GM23338 (cell line): ENCODE measurements around the gene PDSS1.

ENCODE experiments used
- CREB1 ChIP-seq: fragments of 250-450 bp; sonication (Bioruptor Pico); IDR thresholded peaks from 2 replicates; pipeline ENCODE4 v1.5.0; 2020; ENCODE audit warnings: low read depth, mild to moderate bottlenecking, moderate library complexity
- EZH2 ChIP-seq: fragments of 200-600 bp; sonication (generic); IDR thresholded peaks from one replicate; pipeline ENCODE4 v1.8.0; 2017; ENCODE audit warnings: antibody characterized with exemption, mild to moderate bottlenecking, low read depth; ENCODE audit not compliant: unreplicated experiment
- EZH2phosphoT487 ChIP-seq: fragments of 200-600 bp; sonication (generic); IDR thresholded peaks from one replicate; pipeline ENCODE4 v1.8.1; 2018; ENCODE audit warnings: antibody characterized with exemption; ENCODE audit not compliant: unreplicated experiment
- JUNB ChIP-seq: IDR thresholded peaks from one replicate; pipeline ENCODE4 v1.6.1; 2016; ENCODE audit warnings: antibody characterized with exemption; ENCODE audit not compliant: unreplicated experiment
- POLR2AphosphoS5 ChIP-seq: IDR thresholded peaks from 2 replicates; pipeline ENCODE4 v1.6.1; 2016; ENCODE audit warnings: antibody characterized with exemption, low read depth
- STAT1 ChIP-seq: IDR thresholded peaks from one replicate; pipeline ENCODE4 v1.6.1; 2016; ENCODE audit warnings: antibody characterized with exemption; ENCODE audit not compliant: unreplicated experiment
- ZNF331 ChIP-seq: fragments of 250-450 bp; sonication (Bioruptor Pico); IDR thresholded peaks from 2 replicates; pipeline ENCODE4 v1.5.0; 2020; ENCODE audit warnings: low read depth, mild to moderate bottlenecking, moderate library complexity
- ZNF462 ChIP-seq: fragments of 250-450 bp; sonication (Bioruptor Pico); IDR thresholded peaks from 2 replicates; pipeline ENCODE4 v1.5.0; 2020; ENCODE audit warnings: mild to moderate bottlenecking, moderate library complexity
- TF ChIP-seq, protein P1 (sequence below), 2 experiments: fragments of 200-600 bp in 1 of 2; sonication (generic) in 1 of 2; conservative IDR thresholded peaks; 2 replicates each; pipeline versions ENCODE4 v1.5.1 to v1.6.1; 2016 to 2017; ENCODE audit warnings: antibody characterized with exemption in 2 of 2, low read depth in 2 of 2, mild to moderate bottlenecking in 2 of 2, moderate library complexity in 1 of 2
- TF ChIP-seq, protein P2 (sequence below): IDR thresholded peaks from one replicate; pipeline ENCODE4 v1.6.1; 2018; ENCODE audit warnings: antibody characterized with exemption; ENCODE audit not compliant: unreplicated experiment

DNA sequence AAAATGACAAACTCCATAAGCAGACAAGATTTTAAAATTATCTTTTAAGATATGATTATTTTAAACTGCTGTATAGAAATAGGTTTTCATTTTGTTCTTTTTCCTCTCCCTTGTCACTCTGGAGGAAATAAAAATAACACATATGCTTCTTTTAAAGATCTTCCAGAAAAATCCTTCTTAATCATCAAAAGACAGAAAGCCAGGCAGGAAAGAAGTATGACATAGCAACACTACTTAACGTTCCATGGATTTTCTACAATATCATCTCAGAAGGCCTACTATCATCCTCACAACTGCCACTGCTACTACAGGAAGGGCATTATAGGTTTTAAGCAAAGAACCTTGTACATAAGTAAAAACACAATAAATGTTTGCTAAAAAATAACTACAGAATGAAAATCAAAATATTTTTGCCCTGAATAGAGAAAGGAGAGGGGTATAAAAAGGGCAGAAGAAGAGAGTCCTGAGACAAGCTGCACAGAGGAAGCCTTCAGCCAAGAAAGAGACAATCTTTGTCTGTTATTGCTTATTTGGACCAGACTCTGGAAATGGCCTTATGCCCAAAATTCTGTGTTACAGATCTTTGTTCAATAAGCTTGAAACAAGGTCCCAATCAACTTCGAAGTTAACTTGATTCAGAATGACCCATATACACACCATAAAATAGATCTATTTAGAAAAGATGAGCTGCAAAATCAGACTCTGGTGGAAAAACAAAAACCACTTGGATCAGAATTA is 95.4 kb downstream of the PDSS1 start:
- TF ChIP-seq EZH2 (no peak), ZNF462 (CRISPR knock-in tag) (no peak), STAT1 (no peak), POLR2AphosphoS5 (no peak), JUNB (no peak), CREB1 (CRISPR knock-in tag) (no peak), EZH2phosphoT487 (no peak), ZNF331 (CRISPR knock-in tag) (no peak)
- TF ChIP-seq, protein P1, sequence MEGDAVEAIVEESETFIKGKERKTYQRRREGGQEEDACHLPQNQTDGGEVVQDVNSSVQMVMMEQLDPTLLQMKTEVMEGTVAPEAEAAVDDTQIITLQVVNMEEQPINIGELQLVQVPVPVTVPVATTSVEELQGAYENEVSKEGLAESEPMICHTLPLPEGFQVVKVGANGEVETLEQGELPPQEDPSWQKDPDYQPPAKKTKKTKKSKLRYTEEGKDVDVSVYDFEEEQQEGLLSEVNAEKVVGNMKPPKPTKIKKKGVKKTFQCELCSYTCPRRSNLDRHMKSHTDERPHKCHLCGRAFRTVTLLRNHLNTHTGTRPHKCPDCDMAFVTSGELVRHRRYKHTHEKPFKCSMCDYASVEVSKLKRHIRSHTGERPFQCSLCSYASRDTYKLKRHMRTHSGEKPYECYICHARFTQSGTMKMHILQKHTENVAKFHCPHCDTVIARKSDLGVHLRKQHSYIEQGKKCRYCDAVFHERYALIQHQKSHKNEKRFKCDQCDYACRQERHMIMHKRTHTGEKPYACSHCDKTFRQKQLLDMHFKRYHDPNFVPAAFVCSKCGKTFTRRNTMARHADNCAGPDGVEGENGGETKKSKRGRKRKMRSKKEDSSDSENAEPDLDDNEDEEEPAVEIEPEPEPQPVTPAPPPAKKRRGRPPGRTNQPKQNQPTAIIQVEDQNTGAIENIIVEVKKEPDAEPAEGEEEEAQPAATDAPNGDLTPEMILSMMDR (conservative IDR thresholded peaks at IDR 0.05; ENCODE audit: low read depth in 2 of 2) = no peak
- TF ChIP-seq, protein P2, sequence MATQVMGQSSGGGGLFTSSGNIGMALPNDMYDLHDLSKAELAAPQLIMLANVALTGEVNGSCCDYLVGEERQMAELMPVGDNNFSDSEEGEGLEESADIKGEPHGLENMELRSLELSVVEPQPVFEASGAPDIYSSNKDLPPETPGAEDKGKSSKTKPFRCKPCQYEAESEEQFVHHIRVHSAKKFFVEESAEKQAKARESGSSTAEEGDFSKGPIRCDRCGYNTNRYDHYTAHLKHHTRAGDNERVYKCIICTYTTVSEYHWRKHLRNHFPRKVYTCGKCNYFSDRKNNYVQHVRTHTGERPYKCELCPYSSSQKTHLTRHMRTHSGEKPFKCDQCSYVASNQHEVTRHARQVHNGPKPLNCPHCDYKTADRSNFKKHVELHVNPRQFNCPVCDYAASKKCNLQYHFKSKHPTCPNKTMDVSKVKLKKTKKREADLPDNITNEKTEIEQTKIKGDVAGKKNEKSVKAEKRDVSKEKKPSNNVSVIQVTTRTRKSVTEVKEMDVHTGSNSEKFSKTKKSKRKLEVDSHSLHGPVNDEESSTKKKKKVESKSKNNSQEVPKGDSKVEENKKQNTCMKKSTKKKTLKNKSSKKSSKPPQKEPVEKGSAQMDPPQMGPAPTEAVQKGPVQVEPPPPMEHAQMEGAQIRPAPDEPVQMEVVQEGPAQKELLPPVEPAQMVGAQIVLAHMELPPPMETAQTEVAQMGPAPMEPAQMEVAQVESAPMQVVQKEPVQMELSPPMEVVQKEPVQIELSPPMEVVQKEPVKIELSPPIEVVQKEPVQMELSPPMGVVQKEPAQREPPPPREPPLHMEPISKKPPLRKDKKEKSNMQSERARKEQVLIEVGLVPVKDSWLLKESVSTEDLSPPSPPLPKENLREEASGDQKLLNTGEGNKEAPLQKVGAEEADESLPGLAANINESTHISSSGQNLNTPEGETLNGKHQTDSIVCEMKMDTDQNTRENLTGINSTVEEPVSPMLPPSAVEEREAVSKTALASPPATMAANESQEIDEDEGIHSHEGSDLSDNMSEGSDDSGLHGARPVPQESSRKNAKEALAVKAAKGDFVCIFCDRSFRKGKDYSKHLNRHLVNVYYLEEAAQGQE = no peak
